GM12891 (cell line): ENCODE results near the gene PTCH1. TPM values are rescaled to one million over a fixed set of nuclear protein-coding genes. Genes with fewer than 3 reads are reported as not detected.
A peak's percentile ranks its signal among the peaks of the same experiment; 100 is the strongest.

Experiments
- DNase-seq: peaks from one replicate; pipeline ENCODE4 v3.0.0; 2011; ENCODE audit warnings: low spot score; ENCODE audit not compliant: insufficient read length
- FAIRE-seq: peaks from 2 replicates; lab custom pipeline; 2011; peaks lifted over from hg19 to GRCh38; lab: Jason Lieb, UNC
- PAX5 ChIP-seq: IDR thresholded peaks from 2 replicates; pipeline ENCODE4 v1.6.1; 2011; ENCODE audit warnings: low read length, moderate library complexity, mild to moderate bottlenecking; ENCODE audit not compliant: insufficient read depth, severe bottlenecking
- POLR2A ChIP-seq: IDR thresholded peaks from 2 replicates; pipeline ENCODE4 v1.6.1; 2011; ENCODE audit warnings: low read depth, low read length, control low read depth
- POLR2AphosphoS5 ChIP-seq: IDR thresholded peaks from 2 replicates; pipeline ENCODE4 v1.6.1; 2011; ENCODE audit warnings: low read depth, low read length, control low read depth
- POU2F2 ChIP-seq: IDR thresholded peaks from 2 replicates; pipeline ENCODE4 v1.6.1; 2011; ENCODE audit warnings: low read depth, mild to moderate bottlenecking, control low read depth, low read length, moderate library complexity
- SPI1 ChIP-seq: IDR thresholded peaks from 2 replicates; pipeline ENCODE4 v1.6.1; 2011; ENCODE audit warnings: low read depth, low read length, control low read depth
- TAF1 ChIP-seq: IDR thresholded peaks from 2 replicates; pipeline ENCODE4 v1.6.1; 2011; ENCODE audit warnings: low read depth, low read length, control low read depth
- polyA plus RNA-seq: library from polyadenylated mRNA; unstranded; fragments of >200 nt; gene quantifications from one replicate; pipeline ENCODE4 v1.2.1, GENCODE V29; 2012; ENCODE audit warnings: low read depth, missing spikeins, inconsistent platforms; ENCODE audit not compliant: missing spikeins

Gene PTCH1
- polyA plus RNA-seq = 2.7 TPM

GRCh38 chr9:95516734-95517558, at the start of gene PTCH1:
TSS of gene PTCH1 (minus strand) at chr9:95516971.
- no peak for TF ChIP-seq PAX5
- no peak for TF ChIP-seq SPI1
- TF ChIP-seq POLR2AphosphoS5 = no peak
- TF ChIP-seq POLR2A = no peak
- no peak for TF ChIP-seq POU2F2
- no peak for TF ChIP-seq TAF1
- DNase-seq (no peak), FAIRE-seq (no peak)

- TF ChIP-seq TAF1 = no peak
- no peak for TF ChIP-seq SPI1
- TF ChIP-seq POU2F2 = no peak
- TF ChIP-seq POLR2A = no peak
- no peak for TF ChIP-seq PAX5
- no peak for TF ChIP-seq POLR2AphosphoS5
- DNase-seq (no peak), FAIRE-seq (no peak)
Observed at GRCh38 chr9:95565982-95566381, 49.2 kb upstream of the PTCH1 start.

- DNase-seq = no peak
- peak; percentile 43 for FAIRE-seq
- peak; percentile 82 for TF ChIP-seq SPI1
- no peak for TF ChIP-seq TAF1
- no peak for TF ChIP-seq POU2F2
Observed at GRCh38 chr9:95561913-95562312, 45.1 kb upstream of the PTCH1 start.

GRCh38 chr9:95557142-95557541, 40.4 kb upstream of the PTCH1 start:
- TF ChIP-seq POU2F2 (no peak), POLR2AphosphoS5 (no peak), POLR2A (no peak), TAF1 (no peak), SPI1 (no peak), PAX5 (no peak)
- DNase-seq (no peak), FAIRE-seq (peak; percentile 88)

GRCh38 chr9:95556521-95556920, 39.8 kb upstream of the PTCH1 start:
- TF ChIP-seq PAX5 (no peak), POLR2A (no peak), TAF1 (no peak), POLR2AphosphoS5 (no peak), POU2F2 (no peak), SPI1 (no peak)
- FAIRE-seq (no peak), DNase-seq (no peak)

GRCh38 chr9:95552814-95553546, 36.2 kb upstream of the PTCH1 start:
- FAIRE-seq = no peak
- no peak for TF ChIP-seq POU2F2
- no peak for TF ChIP-seq SPI1
- TF ChIP-seq PAX5 = no peak
- no peak for TF ChIP-seq TAF1
- TF ChIP-seq POLR2AphosphoS5 = no peak
- TF ChIP-seq POLR2A = no peak
- no peak for DNase-seq

GRCh38 chr9:95552255-95552654, 35.5 kb upstream of the PTCH1 start:
- DNase-seq (no peak), FAIRE-seq (no peak)
- TF ChIP-seq POU2F2 (no peak), TAF1 (no peak), PAX5 (no peak), POLR2A (no peak), POLR2AphosphoS5 (no peak), SPI1 (no peak)

GRCh38 chr9:95551406-95551805, 34.6 kb upstream of the PTCH1 start:
- TF ChIP-seq SPI1 (peak; percentile 77), PAX5 (no peak)
- DNase-seq (no peak), FAIRE-seq (no peak)

- TF ChIP-seq POU2F2 (no peak), POLR2AphosphoS5 (no peak), TAF1 (no peak), POLR2A (no peak), SPI1 (no peak), PAX5 (no peak)
- FAIRE-seq (no peak), DNase-seq (no peak)
Observed at GRCh38 chr9:95545831-95546567, 29.2 kb upstream of the PTCH1 start.
